CD14-positive monocyte (primary cell): Measurements from ENCODE around the gene RRP7A. TPM values are rescaled to one million over a fixed set of nuclear protein-coding genes. Genes with fewer than 3 reads are reported as not detected.

ENCODE experiments used
- DNase-seq, 3 donors: peaks; one replicate each; pipeline ENCODE4 v3.0.0-alpha.2; 2011 to 2022
- H2AFZ ChIP-seq: 2 replicates; pipeline ENCODE4 v1.6.0; 2012; ENCODE audit warnings: mild to moderate bottlenecking, low read depth, low read length, inconsistent platforms; ENCODE audit not compliant: insufficient read depth, poor library complexity, severe bottlenecking
- H3K27ac ChIP-seq, 2 donors: 1 replicate in 1 of 2; 2 replicates in 1 of 2; pipeline ENCODE4 v1.5.1; 2012 to 2013; ENCODE audit warnings: low read length in 2 of 2, control low read depth in 1 of 2, inconsistent platforms in 1 of 2, low read depth in 1 of 2, mild to moderate bottlenecking in 1 of 2
- H3K27me3 ChIP-seq, 2 donors: one replicate each; pipeline versions ENCODE4 v1.6.0 to v1.6.1; 2011 to 2013; ENCODE audit warnings: low read length in 2 of 2; ENCODE audit not compliant: control insufficient read depth in 2 of 2, insufficient read depth in 2 of 2
- H3K36me3 ChIP-seq, 2 donors: replicated peaks in 1 of 2; 1 replicate in 1 of 2; 2 replicates in 1 of 2; pipeline versions ENCODE4 v1.5.1 to v1.6.1; 2012 to 2013; ENCODE audit warnings: low read length in 2 of 2, control low read depth in 1 of 2, inconsistent platforms in 1 of 2, mild to moderate bottlenecking in 1 of 2; ENCODE audit not compliant: insufficient read depth in 2 of 2, control insufficient read depth in 1 of 2
- H3K4me1 ChIP-seq, 2 donors: 1 replicate in 1 of 2; 2 replicates in 1 of 2; pipeline versions ENCODE4 v1.5.1 to v1.6.1; 2012 to 2013; ENCODE audit warnings: low read length in 2 of 2, control low read depth in 1 of 2, inconsistent platforms in 1 of 2, mild to moderate bottlenecking in 1 of 2, moderate library complexity in 1 of 2; ENCODE audit not compliant: insufficient read depth in 2 of 2, control insufficient read depth in 1 of 2
- H3K4me2 ChIP-seq: replicated peaks from 2 replicates; pipeline ENCODE3; 2012; ENCODE audit warnings: low read length, moderate library complexity, mild to moderate bottlenecking; ENCODE audit not compliant: poor library complexity, severe bottlenecking; ENCODE audit errors: extremely low read depth
- H3K4me3 ChIP-seq, 3 experiments: fragments of 200-600 bp in 1 of 3; sonication (generic) in 1 of 3; replicated peaks in 1 of 3; 1 replicate in 2 of 3; 2 replicates in 1 of 3; pipeline ENCODE4 v1.5.1; 2011 to 2013; ENCODE audit warnings: low read length in 3 of 3, mild to moderate bottlenecking in 3 of 3, control low read depth in 2 of 3, low read depth in 2 of 3, inconsistent platforms in 1 of 3, moderate library complexity in 1 of 3
- H3K79me2 ChIP-seq: 2 replicates; pipeline ENCODE4 v1.6.0; 2012; ENCODE audit warnings: mild to moderate bottlenecking, control low read depth, inconsistent platforms, low read length, moderate library complexity; ENCODE audit not compliant: insufficient read depth
- H3K9ac ChIP-seq: 2 replicates; pipeline ENCODE4 v1.6.0; 2017; ENCODE audit warnings: low read length, mild to moderate bottlenecking; ENCODE audit not compliant: insufficient read depth, poor library complexity, severe bottlenecking
- H3K9me3 ChIP-seq, 2 donors: replicated peaks in 1 of 2; 1 replicate in 1 of 2; 2 replicates in 1 of 2; pipeline versions ENCODE4 v1.5.1 to v1.6.1; 2012 to 2013; ENCODE audit warnings: low read length in 2 of 2, control low read depth in 1 of 2; ENCODE audit not compliant: control insufficient read depth in 1 of 2, insufficient read depth in 1 of 2
- H4K20me1 ChIP-seq: 2 replicates; pipeline ENCODE4 v1.6.0; 2012; ENCODE audit warnings: mild to moderate bottlenecking, low read length, control low read depth, moderate library complexity; ENCODE audit not compliant: insufficient read depth
- H3K27ac Mint-ChIP-seq, 7 donors: one replicate each; pipeline ENCODE4 v1.8.0; 2020; ENCODE audit warnings: mild to moderate bottlenecking in 7 of 7, mixed read lengths in 7 of 7, moderate library complexity in 6 of 7, inconsistent platforms in 2 of 7
- H3K27me3 Mint-ChIP-seq, 3 donors: one replicate each; pipeline ENCODE4 v1.8.0; 2021 to 2022; ENCODE audit warnings: low read depth in 3 of 3, mild to moderate bottlenecking in 3 of 3, mixed read lengths in 3 of 3, moderate library complexity in 3 of 3, inconsistent platforms in 1 of 3
- H3K36me3 Mint-ChIP-seq, 2 donors: one replicate each; pipeline ENCODE4 v1.8.0; 2020; ENCODE audit warnings: mixed read lengths in 2 of 2, inconsistent platforms in 1 of 2, mild to moderate bottlenecking in 1 of 2
- H3K4me1 Mint-ChIP-seq: one replicate; pipeline ENCODE4 v1.8.0; 2020; ENCODE audit warnings: mild to moderate bottlenecking, mixed read lengths
- H3K4me3 Mint-ChIP-seq, 2 donors: one replicate each; pipeline ENCODE4 v1.8.0; 2020; ENCODE audit warnings: mild to moderate bottlenecking in 2 of 2, mixed read lengths in 2 of 2, moderate library complexity in 1 of 2
- H3K9me3 Mint-ChIP-seq, 7 donors: one replicate each; pipeline ENCODE4 v1.8.0; 2020 to 2022; ENCODE audit warnings: mixed read lengths in 7 of 7, mild to moderate bottlenecking in 6 of 7, moderate library complexity in 6 of 7, inconsistent platforms in 2 of 7
- CTCF ChIP-seq: fragments of 200-600 bp; IDR thresholded peaks from one replicate; pipeline ENCODE4 v1.8.0; 2022; ENCODE audit warnings: antibody characterized with exemption, mild to moderate bottlenecking
- WGBS: methylation state at CpG from one replicate; pipeline ENCODE4 v1.1.5; 2013; ENCODE audit warnings: missing lambda C conversion rate; ENCODE audit not compliant: insufficient coverage; 5-methylcytosine and 5-hydroxymethylcytosine counted together
- intact Hi-C, 2 donors: fragments of 100-400 bp; cut with micrococcal nuclease; formaldehyde crosslinking; loops; one replicate each; pipeline versions ENCODE4 v1.15.0 to v1.15.1; 2023
- polyA plus RNA-seq, 3 donors: library from polyadenylated mRNA; depleted of rRNA in 1 of 3; unstranded in 2 of 3; stranded (reverse) in 1 of 3; fragments of 300-500 nt in 2 of 3; fragments of >200 nt in 1 of 3; fragmentation: Illumina TruSeq in 2 of 3; gene quantifications; 1 replicate in 2 of 3; 2 replicates in 1 of 3; pipeline ENCODE4 v1.2.3, GENCODE V29; 2012 to 2021

Gene RRP7A
- polyA plus RNA-seq, 3 donors: 19.4 to 59.9 (median 29.1) TPM

- no peaks in the 10 kb centered on the region for H4K20me1 ChIP-seq
- no peaks in the 10 kb centered on the region for H3K36me3 ChIP-seq
- Mint-ChIP-seq H3K4me3 (no peak overlapping the region), H3K36me3 (no peaks in the 10 kb centered on the region), H3K9me3 (no peaks in the 10 kb centered on the region), H3K4me1 (no peaks in the 10 kb centered on the region), H3K27me3 (peaks cover 9 to 16% (median 16%) of the 10 kb centered on the region in 3 donors), H3K27ac (no peak overlapping the region)
- H3K27me3 ChIP-seq: peaks cover 0 to 3% of the 10 kb centered on the region in 2 donors
- no peaks in the 10 kb centered on the region for H3K9me3 ChIP-seq
- no peak overlapping the region for H2AFZ ChIP-seq
- no peaks in the 10 kb centered on the region for H3K79me2 ChIP-seq
- WGBS: 93% methylated on average over 8 of the region's 8 CpGs
- no peak for DNase-seq
- intact Hi-C loops: loop anchor here in 1 of 2 donors (2.0 kb wide), 1 partner anchor 304 kb away; no protein-coding TSS in a partner anchor
- no peak overlapping the region for H3K27ac ChIP-seq
- H3K4me1 ChIP-seq: no peaks in the 10 kb centered on the region
- H3K4me3 ChIP-seq: no peak overlapping the region
- TF ChIP-seq CTCF: no peak
- H3K4me2 ChIP-seq: no peak overlapping the region
- H3K9ac ChIP-seq: no peak overlapping the region
Observed at GRCh38 chr22:42472671-42473070, 46.9 kb downstream of the RRP7A start.

- intact Hi-C loops: no loop called here
- DNase-seq: no peak
- no peaks in the 10 kb centered on the region for H3K9me3 Mint-ChIP-seq
- TF ChIP-seq CTCF: no peak
- H3K27ac Mint-ChIP-seq: peak overlapping the region in 1 of 7 donors; percentile 9
- Histone ChIP-seq H3K4me3 (no peak overlapping the region), H3K36me3 (no peaks in the 10 kb centered on the region), H3K27me3 (peaks cover 0 to 3% of the 10 kb centered on the region in 2 donors), H3K79me2 (no peaks in the 10 kb centered on the region), H3K4me1 (no peaks in the 10 kb centered on the region), H3K9me3 (no peaks in the 10 kb centered on the region), H3K27ac (no peak overlapping the region), H2AFZ (no peak overlapping the region), H3K9ac (no peak overlapping the region), H4K20me1 (no peaks in the 10 kb centered on the region), H3K4me2 (no peak overlapping the region)
- H3K4me1 Mint-ChIP-seq: no peaks in the 10 kb centered on the region
- no peak overlapping the region for H3K4me3 Mint-ChIP-seq
- peaks cover 9 to 17% (median 16%) of the 10 kb centered on the region in 3 donors for H3K27me3 Mint-ChIP-seq
- no peaks in the 10 kb centered on the region for H3K36me3 Mint-ChIP-seq
- WGBS: no CpG with 5 or more reads among the region's 1 CpG
Observed at GRCh38 chr22:42471441-42471840, 48.2 kb downstream of the RRP7A start.
